Panc1 (cell line): ENCODE data around the gene A2ML1. TPM values are rescaled to one million over a fixed set of nuclear protein-coding genes. Genes with fewer than 3 reads are reported as not detected.

Experiments used
- ATAC-seq: fragments of 200-7000 bp; cut with Tn5 transposase; 2 replicates; pipeline ENCODE4 v1.9.1; 2020; ENCODE audit warnings: mild to moderate bottlenecking, moderate library complexity
- BruUV-seq: library from RNA; stranded (reverse); fragments of 400-500 nt; replicated peaks from 2 replicates; lab custom pipeline; 2021; lab: Mats Ljungman, UMichigan
- CTCF ChIA-PET: fragments of 300-600 bp; sonication (Branson Sonifier 250); formaldehyde crosslinking; loops from one replicate; lab custom pipeline; 2022; ENCODE audit warnings: antibody characterized with exemption; lab: Charles Lee
- POLR2A ChIA-PET: fragments of 300-600 bp; sonication (Branson Sonifier 250); formaldehyde crosslinking; loops from one replicate; lab custom pipeline; 2022; ENCODE audit warnings: antibody characterized with exemption; lab: Charles Lee
- DNase-seq: peaks from one replicate; pipeline ENCODE4 v3.0.0-alpha.2; 2010; ENCODE audit warnings: low read depth, low spot score
- H3K27ac ChIP-seq: 2 replicates; pipeline ENCODE4 v1.5.1; 2011; ENCODE audit warnings: mild to moderate bottlenecking, low read length, inconsistent platforms
- H3K27me3 ChIP-seq: fragments of 200-500 bp; sonication (Bioruptor generic); 2 replicates; pipeline ENCODE4 v1.6.0; 2014; ENCODE audit warnings: low read length, inconsistent platforms; ENCODE audit not compliant: control insufficient read depth, insufficient read depth
- H3K36me3 ChIP-seq: fragments of 200-500 bp; sonication (Bioruptor generic); 2 replicates; pipeline ENCODE4 v1.5.1; 2014; ENCODE audit warnings: inconsistent platforms, mild to moderate bottlenecking, low read length, moderate library complexity; ENCODE audit not compliant: control insufficient read depth, insufficient read depth
- H3K4me1 ChIP-seq: 2 replicates; pipeline ENCODE4 v1.5.1; 2011; ENCODE audit warnings: inconsistent platforms, mild to moderate bottlenecking, low read length, moderate library complexity; ENCODE audit not compliant: control insufficient read depth, insufficient read depth
- H3K4me3 ChIP-seq, 2 experiments: 2 replicates each; pipeline ENCODE4 v1.5.1; 2011 to 2012; ENCODE audit warnings: low read depth in 2 of 2, low read length in 2 of 2, mild to moderate bottlenecking in 2 of 2, inconsistent platforms in 1 of 2, moderate library complexity in 1 of 2
- H3K9me3 ChIP-seq: fragments of 200-500 bp; sonication (Bioruptor generic); 2 replicates; pipeline ENCODE4 v1.5.1; 2014; ENCODE audit warnings: low read depth, mild to moderate bottlenecking, inconsistent platforms, low read length, moderate library complexity; ENCODE audit not compliant: control insufficient read depth, insufficient read depth
- POLR2AphosphoS5 ChIP-seq: IDR thresholded peaks from 2 replicates; pipeline ENCODE4 v1.6.1; 2012; ENCODE audit warnings: mild to moderate bottlenecking, low read depth, low read length, moderate library complexity
- SIN3A ChIP-seq: IDR thresholded peaks from 2 replicates; pipeline ENCODE4 v1.6.1; 2012; ENCODE audit warnings: low read depth, mild to moderate bottlenecking, low read length, moderate library complexity, borderline replicate concordance; ENCODE audit not compliant: insufficient read depth
- TCF7L2 ChIP-seq: IDR thresholded peaks from 2 replicates; pipeline ENCODE4 v1.6.1; 2011; ENCODE audit warnings: mild to moderate bottlenecking, low read depth, low read length, inconsistent platforms
- in situ Hi-C: cut with HindIII; loops from 2 replicates; pipeline ENCODE4 v1.10.0; 2016; ENCODE audit warnings: low sequenced_read_pairs, low pct_unique_long_range_greater_than_20kb
- intact Hi-C: fragments of 100-400 bp; cut with micrococcal nuclease; formaldehyde crosslinking; loops from one replicate; pipeline ENCODE4 v1.10.0; 2022; ENCODE audit not compliant: unreplicated experiment
- total RNA-seq: library from RNA; stranded (reverse); gene quantifications from one replicate; pipeline ENCODE4 v1.2.1, GENCODE V29; 2021; ENCODE audit not compliant: unreplicated experiment
- TF ChIP-seq, protein P1 (sequence below): fragments of 450-650 bp; IDR thresholded peaks from 2 replicates; pipeline ENCODE4 v1.5.1; 2017; ENCODE audit warnings: mild to moderate bottlenecking
- TF ChIP-seq, protein P2 (sequence below), 2 experiments: IDR thresholded peaks; 2 replicates each; pipeline ENCODE4 v1.6.1; 2011 to 2012; ENCODE audit warnings: low read depth in 2 of 2, control low read depth in 1 of 2, low read length in 1 of 2, mild to moderate bottlenecking in 1 of 2, moderate library complexity in 1 of 2; ENCODE audit not compliant: insufficient read depth in 1 of 2

Gene A2ML1
- total RNA-seq, 1 experiment from 2014 or later = not detected

DNA sequence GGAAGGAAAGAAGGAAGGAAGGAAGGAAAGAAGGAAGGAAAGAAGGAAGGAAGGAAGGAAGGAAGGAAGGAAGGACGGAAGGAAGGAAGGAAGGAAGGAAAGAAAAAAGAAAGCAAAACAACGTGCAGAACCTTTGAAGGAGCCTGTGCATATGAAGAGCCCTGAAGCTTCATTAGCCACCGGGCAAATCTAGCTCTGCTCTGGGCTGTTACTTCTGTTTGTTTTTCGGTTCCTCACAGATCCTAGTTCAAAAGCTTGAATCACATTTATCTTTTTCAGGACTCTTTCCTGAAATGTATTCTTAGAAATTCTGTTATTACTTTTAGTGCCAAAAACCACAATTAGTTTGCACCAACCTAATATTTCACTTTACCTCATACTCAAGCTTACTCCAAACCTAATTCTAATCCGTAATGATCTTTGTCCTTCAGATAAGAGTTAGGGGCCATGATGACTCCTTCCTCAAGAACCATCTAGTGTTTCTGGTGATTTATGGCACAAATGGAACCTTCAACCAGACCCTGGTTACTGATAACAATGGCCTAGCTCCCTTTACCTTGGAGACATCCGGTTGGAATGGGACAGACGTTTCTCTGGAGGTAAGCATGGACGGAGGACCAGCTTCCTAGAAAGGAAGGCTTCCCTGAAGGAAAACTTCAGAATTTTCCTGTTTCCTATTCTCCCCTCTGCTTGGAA, 18.7 kb downstream of the A2ML1 start:
- Histone ChIP-seq H3K9me3 (no peaks in the 10 kb centered on the region), H3K4me1 (0 out of 2 replicates have a peak, but pooled peaks cover 4% of the 10 kb centered on the region), H3K27ac (no peak overlapping the region), H3K4me3 (no peak overlapping the region), H3K36me3 (no peaks in the 10 kb centered on the region), H3K27me3 (no peaks in the 10 kb centered on the region; the same call in none of the 2 replicates)
- intact Hi-C loops (no loop called here), in situ Hi-C loops (no loop called here)
- ChIA-PET CTCF (no interaction called here), POLR2A (no interaction called here)
- ATAC-seq = no peak
- DNase-seq = no peak
- no TSS peak for BruUV-seq
- TF ChIP-seq TCF7L2 = no peak
- TF ChIP-seq, protein P1, sequence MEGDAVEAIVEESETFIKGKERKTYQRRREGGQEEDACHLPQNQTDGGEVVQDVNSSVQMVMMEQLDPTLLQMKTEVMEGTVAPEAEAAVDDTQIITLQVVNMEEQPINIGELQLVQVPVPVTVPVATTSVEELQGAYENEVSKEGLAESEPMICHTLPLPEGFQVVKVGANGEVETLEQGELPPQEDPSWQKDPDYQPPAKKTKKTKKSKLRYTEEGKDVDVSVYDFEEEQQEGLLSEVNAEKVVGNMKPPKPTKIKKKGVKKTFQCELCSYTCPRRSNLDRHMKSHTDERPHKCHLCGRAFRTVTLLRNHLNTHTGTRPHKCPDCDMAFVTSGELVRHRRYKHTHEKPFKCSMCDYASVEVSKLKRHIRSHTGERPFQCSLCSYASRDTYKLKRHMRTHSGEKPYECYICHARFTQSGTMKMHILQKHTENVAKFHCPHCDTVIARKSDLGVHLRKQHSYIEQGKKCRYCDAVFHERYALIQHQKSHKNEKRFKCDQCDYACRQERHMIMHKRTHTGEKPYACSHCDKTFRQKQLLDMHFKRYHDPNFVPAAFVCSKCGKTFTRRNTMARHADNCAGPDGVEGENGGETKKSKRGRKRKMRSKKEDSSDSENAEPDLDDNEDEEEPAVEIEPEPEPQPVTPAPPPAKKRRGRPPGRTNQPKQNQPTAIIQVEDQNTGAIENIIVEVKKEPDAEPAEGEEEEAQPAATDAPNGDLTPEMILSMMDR = no peak
- no peak for TF ChIP-seq SIN3A
- TF ChIP-seq POLR2AphosphoS5 = no peak

DNA sequence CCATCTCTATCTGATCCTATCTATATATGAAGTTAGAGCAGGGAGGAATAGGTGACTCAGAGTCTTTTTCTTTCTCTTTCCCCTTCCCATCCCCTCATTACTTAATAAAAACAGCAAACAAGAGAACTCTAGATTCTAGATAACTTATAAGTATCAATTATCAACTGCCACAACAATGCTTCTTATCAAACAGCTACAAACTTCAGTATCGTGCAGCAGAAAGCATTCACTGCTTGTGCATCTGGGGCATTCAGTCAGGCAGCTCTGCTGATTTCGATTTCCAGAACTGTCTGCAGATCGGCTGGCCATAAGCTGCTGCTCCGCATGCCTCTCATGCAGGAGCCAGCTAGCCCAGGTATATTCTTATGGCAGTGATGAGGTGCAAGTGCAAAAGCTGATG, 19.4 kb downstream of the A2ML1 start:
- POLR2A ChIA-PET = no interaction called here
- no TSS peak for BruUV-seq
- intact Hi-C loops (no loop called here), in situ Hi-C loops (no loop called here)
- Histone ChIP-seq H3K27me3 (no peaks in the 10 kb centered on the region; the same call in none of the 2 replicates), H3K9me3 (no peaks in the 10 kb centered on the region), H3K36me3 (no peaks in the 10 kb centered on the region), H3K4me3 (no peak overlapping the region), H3K4me1 (0 out of 2 replicates have a peak, but pooled peaks cover 4% of the 10 kb centered on the region), H3K27ac (no peak overlapping the region)
- DNase-seq = no peak
- CTCF ChIA-PET = no interaction called here
- no peak for TF ChIP-seq SIN3A
- no peak for TF ChIP-seq TCF7L2
- TF ChIP-seq POLR2AphosphoS5 = no peak
- TF ChIP-seq, protein P1 = no peak
- TF ChIP-seq, protein P2, sequence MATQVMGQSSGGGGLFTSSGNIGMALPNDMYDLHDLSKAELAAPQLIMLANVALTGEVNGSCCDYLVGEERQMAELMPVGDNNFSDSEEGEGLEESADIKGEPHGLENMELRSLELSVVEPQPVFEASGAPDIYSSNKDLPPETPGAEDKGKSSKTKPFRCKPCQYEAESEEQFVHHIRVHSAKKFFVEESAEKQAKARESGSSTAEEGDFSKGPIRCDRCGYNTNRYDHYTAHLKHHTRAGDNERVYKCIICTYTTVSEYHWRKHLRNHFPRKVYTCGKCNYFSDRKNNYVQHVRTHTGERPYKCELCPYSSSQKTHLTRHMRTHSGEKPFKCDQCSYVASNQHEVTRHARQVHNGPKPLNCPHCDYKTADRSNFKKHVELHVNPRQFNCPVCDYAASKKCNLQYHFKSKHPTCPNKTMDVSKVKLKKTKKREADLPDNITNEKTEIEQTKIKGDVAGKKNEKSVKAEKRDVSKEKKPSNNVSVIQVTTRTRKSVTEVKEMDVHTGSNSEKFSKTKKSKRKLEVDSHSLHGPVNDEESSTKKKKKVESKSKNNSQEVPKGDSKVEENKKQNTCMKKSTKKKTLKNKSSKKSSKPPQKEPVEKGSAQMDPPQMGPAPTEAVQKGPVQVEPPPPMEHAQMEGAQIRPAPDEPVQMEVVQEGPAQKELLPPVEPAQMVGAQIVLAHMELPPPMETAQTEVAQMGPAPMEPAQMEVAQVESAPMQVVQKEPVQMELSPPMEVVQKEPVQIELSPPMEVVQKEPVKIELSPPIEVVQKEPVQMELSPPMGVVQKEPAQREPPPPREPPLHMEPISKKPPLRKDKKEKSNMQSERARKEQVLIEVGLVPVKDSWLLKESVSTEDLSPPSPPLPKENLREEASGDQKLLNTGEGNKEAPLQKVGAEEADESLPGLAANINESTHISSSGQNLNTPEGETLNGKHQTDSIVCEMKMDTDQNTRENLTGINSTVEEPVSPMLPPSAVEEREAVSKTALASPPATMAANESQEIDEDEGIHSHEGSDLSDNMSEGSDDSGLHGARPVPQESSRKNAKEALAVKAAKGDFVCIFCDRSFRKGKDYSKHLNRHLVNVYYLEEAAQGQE (IDR thresholded peaks at IDR 0.05; ENCODE audit: insufficient read depth in 1 of 2, low read depth in 2 of 2, low read length in 1 of 2) = no peak
- no peak for ATAC-seq
